ENCODE measurements around the gene KRT2. TPM values are rescaled to one million over a fixed set of nuclear protein-coding genes. Genes with fewer than 3 reads are reported as not detected.

Gene KRT2
- total and polyA plus RNA-seq, 2 donors (not counting 3 experiments of a cell fraction or from before 2014, with no cell fraction given): not detected

- DNase-seq (ENCODE audit: low read depth, low spot score): no peak
- Histone ChIP-seq H3K4me1 (ENCODE audit: control insufficient read depth, extremely low read depth, insufficient read depth, low read length) (no peaks in the 10 kb centered on the region), H4K20me1 (replicated peaks; ENCODE audit: control insufficient read depth, extremely low read depth, insufficient read depth, low read length) (no peaks in the 10 kb centered on the region), H2AFZ (ENCODE audit: low read depth, low read length) (no peak overlapping the region), H3K4me3 (replicated peaks in 1 of 3; ENCODE audit: insufficient read depth in 1 of 3, low read depth in 1 of 3, low read length in 3 of 3) (no peak overlapping the region), H3K36me3 (ENCODE audit: control insufficient read depth in 2 of 2, extremely low read depth in 1 of 2, insufficient read depth in 2 of 2, low read length in 2 of 2) (no peaks in the 10 kb centered on the region), H3K4me2 (ENCODE audit: insufficient read depth, low read length) (no peak overlapping the region), H3K9ac (replicated peaks; ENCODE audit: extremely low read depth, insufficient read depth, low read length) (no peak overlapping the region), H3K9me1 (replicated peaks; ENCODE audit: control insufficient read depth, extremely low read depth, insufficient read depth, low read length) (no peaks in the 10 kb centered on the region), H3K79me2 (ENCODE audit: control insufficient read depth, insufficient read depth, low read length) (no peaks in the 10 kb centered on the region), H3K9me3 (replicated peaks; ENCODE audit: control insufficient read depth, insufficient read depth, low read length) (no peaks in the 10 kb centered on the region), H3K27me3 (ENCODE audit: control insufficient read depth in 2 of 2, insufficient read depth in 2 of 2, low read length in 2 of 2) (peaks cover 20 to 39% of the 10 kb centered on the region in 2 experiments), H3K27ac (ENCODE audit: insufficient read depth, low read depth, low read length) (no peak overlapping the region)
- FAIRE-seq: no peak
- CTCF ChIA-PET: no interaction called here
- intact Hi-C loops (cut with micrococcal nuclease) (no loop called here), dilution Hi-C loops (cut with MboI; ENCODE audit: extremely low pct_ligation_motif_present, low sequenced_read_pairs) (no loop called here)
- TF ChIP-seq GATA2 (IDR thresholded peaks at IDR 0.05; ENCODE audit: insufficient read depth, insufficient read length, low read depth, low read length): no peak
- no peak for TF ChIP-seq JUN (IDR thresholded peaks at IDR 0.05; ENCODE audit: borderline replicate concordance, insufficient read depth, insufficient read length, low read depth)
- no peak for TF ChIP-seq EZH2 (IDR thresholded peaks at IDR 0.05; ENCODE audit: borderline replicate concordance, low read depth, low read length, severe bottlenecking)
- no peak for TF ChIP-seq MAX (IDR thresholded peaks at IDR 0.05; ENCODE audit: insufficient read depth, insufficient read length)
- TF ChIP-seq POLR2A (IDR thresholded peaks at IDR 0.05; ENCODE audit: low read depth, low read length): no peak
- no peak for TF ChIP-seq CTCF (IDR thresholded peaks at IDR 0.05; ENCODE audit: extremely low read depth in 1 of 2, insufficient read depth in 1 of 2, low read depth in 1 of 2, low read length in 2 of 2)
- TF ChIP-seq MYC (IDR thresholded peaks at IDR 0.05; ENCODE audit: low read depth, low read length): no peak
- TF ChIP-seq FOS (IDR thresholded peaks at IDR 0.05; ENCODE audit: borderline replicate concordance, insufficient read depth, low read length): no peak
- no peak for TF ChIP-seq POLR2AphosphoS5 (IDR thresholded peaks at IDR 0.05; ENCODE audit: insufficient read depth, low read depth, low read length)
- POLR2A ChIA-PET: no interaction called here
- BruUV-seq (replicated peaks): no TSS peak
Measured at GRCh38 chr12:52600071-52600470, 51.9 kb downstream of the KRT2 start.

Data from endothelial cell of umbilical vein (primary cell).